LNCaP clone FGC (cell line): ENCODE results near the gene VIPR1.

ENCODE experiments used
- DNase-seq: peaks from one replicate; pipeline ENCODE4 v3.0.0-alpha.2; 2011; ENCODE audit warnings: low read depth
- H3K4me3 ChIP-seq: 2 replicates; pipeline ENCODE4 v1.5.1; 2011; ENCODE audit warnings: mild to moderate bottlenecking, low read depth, low read length, control low read depth
- TF ChIP-seq, protein P1 (sequence below): IDR thresholded peaks from 2 replicates; pipeline ENCODE4 v1.5.1; 2012; ENCODE audit warnings: mild to moderate bottlenecking; ENCODE audit not compliant: control insufficient read depth, insufficient read depth; ENCODE audit errors: extremely low read depth

VIPR1 gene, protein sequence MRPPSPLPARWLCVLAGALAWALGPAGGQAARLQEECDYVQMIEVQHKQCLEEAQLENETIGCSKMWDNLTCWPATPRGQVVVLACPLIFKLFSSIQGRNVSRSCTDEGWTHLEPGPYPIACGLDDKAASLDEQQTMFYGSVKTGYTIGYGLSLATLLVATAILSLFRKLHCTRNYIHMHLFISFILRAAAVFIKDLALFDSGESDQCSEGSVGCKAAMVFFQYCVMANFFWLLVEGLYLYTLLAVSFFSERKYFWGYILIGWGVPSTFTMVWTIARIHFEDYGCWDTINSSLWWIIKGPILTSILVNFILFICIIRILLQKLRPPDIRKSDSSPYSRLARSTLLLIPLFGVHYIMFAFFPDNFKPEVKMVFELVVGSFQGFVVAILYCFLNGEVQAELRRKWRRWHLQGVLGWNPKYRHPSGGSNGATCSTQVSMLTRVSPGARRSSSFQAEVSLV

DNA sequence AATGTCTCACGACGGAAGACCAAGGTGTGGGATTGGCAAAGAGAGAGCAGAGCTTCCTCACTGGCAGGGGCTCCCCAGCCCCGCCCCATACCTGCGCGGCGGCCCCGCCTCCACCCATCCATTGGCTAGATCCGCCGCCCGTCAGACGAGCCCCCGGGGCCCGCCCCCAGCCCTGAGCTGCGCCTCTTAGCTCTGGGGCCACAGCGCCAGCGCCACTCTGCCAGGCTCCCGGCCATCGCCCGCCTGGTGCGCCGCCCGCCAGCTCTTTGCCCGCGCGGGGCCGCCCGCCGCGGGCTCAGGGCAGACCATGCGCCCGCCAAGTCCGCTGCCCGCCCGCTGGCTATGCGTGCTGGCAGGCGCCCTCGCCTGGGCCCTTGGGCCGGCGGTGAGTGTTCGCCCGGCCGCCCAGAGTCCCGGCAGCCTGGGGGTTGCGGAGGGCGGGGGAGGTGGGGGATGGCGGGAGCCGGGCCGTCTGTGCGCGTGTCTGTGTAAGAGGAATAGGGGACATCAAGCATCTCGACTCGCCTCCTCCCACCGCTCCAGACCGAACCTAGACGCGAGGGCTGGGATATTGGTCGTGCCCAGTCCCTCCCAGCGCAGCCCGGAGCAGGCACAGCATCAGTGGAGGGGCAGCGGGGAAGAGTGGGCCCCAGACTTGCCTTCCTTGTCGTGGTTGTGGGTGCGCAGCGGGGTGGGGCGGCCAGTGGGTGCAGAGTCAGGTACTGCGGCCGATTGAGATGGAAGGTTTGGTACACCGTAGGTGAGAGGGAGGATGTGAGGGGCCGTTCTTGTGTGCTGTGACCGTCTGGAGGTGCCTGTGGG, at the start of gene VIPR1:
Gene VIPR1 (plus strand): TSS at position 215 of the 822 bp plus-strand sequence. CDS start 93 bp downstream, at position 308.
- DNase-seq, result peak; percentile 55
- H3K4me3 ChIP-seq, result peak within 1 kb of the TSS; percentile 62
- TF ChIP-seq, protein P1, sequence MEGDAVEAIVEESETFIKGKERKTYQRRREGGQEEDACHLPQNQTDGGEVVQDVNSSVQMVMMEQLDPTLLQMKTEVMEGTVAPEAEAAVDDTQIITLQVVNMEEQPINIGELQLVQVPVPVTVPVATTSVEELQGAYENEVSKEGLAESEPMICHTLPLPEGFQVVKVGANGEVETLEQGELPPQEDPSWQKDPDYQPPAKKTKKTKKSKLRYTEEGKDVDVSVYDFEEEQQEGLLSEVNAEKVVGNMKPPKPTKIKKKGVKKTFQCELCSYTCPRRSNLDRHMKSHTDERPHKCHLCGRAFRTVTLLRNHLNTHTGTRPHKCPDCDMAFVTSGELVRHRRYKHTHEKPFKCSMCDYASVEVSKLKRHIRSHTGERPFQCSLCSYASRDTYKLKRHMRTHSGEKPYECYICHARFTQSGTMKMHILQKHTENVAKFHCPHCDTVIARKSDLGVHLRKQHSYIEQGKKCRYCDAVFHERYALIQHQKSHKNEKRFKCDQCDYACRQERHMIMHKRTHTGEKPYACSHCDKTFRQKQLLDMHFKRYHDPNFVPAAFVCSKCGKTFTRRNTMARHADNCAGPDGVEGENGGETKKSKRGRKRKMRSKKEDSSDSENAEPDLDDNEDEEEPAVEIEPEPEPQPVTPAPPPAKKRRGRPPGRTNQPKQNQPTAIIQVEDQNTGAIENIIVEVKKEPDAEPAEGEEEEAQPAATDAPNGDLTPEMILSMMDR, result no peak

DNA sequence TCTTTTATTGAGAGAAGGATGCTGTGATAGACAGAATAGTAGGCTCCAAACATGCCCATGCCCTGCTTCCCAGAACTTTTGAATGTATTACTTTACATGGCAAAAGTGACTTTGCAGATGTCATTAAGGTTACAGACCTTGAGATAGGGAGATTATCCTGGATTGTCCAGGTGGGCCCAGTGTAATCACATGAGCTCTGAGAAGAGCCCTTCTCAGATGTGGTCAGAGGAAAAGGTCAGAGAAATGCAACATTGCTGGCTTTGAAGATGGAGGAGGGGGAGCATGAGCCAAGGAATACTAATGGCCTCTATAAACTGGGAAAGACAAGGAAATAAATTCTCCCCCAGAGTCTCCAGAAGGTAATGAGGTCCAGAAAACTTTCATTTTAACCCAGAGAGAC, 46.2 kb upstream of the VIPR1 start:
- no peak for DNase-seq
- TF ChIP-seq, protein P1, result no peak
- H3K4me3 ChIP-seq, result no peak overlapping the region

DNA sequence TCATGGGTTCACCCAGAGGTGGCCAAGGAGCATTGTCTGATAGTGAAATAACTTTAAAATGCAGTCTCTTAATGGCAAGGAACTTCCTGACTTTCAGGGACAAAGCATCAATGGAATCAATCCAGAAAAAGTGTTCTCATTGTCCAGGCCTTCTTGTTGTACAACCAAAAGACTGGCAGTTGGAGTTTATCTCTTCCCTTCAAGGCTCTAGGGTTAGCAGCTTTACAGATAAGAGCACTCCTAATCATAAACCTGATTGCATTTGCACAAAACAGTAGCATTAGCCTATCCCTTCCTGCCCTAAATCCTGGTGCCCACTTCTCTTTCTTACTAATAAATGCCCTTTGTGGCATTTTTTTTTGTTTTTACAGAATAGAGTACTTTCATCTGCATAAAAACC, 43.3 kb upstream of the VIPR1 start:
- no peak for DNase-seq

DNA sequence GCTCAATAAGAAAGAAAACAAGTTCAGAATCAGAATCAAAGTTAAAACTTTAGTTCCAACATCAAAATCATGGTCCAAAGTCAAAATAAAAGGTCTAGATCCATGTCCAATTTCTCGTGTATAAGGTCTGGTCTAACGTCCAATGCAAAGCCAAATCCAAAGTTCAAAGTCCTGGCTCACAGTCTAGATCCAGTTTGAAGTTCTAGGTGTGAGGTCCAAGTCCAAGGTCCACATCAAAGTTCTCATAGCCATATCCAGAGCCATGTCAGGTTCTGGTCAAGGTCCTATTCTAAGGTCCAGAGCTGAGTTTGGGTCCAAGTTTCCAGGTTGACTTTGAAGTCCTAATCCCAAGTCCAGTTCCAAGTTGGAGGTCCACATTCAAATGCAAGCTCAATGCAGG, 40.7 kb upstream of the VIPR1 start:
- H3K4me3 ChIP-seq, result no peak overlapping the region
- DNase-seq, result no peak
- TF ChIP-seq, protein P1, result no peak

More for the DNA sequence above, 43.3 kb upstream of the VIPR1 start:
- TF ChIP-seq, protein P1, result no peak
- no peak overlapping the region for H3K4me3 ChIP-seq

DNA sequence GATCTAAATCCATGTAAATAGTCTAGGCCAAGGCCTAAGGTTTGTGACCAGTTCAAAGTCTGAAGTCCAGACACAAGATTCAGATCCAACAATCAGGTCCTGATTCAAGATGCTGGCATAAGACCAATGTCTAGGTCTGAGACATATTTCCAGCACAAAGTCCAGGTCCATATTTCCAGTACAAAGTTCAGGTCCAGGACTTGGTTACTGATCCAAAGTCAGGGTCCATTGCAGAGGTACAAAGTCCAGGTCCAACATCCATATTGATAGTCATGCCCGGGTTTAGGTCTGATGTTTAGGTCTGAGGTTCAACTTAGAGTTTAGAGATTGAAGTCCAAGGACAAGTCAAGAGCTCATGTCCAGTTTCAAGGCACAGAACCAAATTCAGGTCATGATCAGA, 39.4 kb upstream of the VIPR1 start:
- TF ChIP-seq, protein P1, result no peak
- no peak overlapping the region for H3K4me3 ChIP-seq
- DNase-seq, result no peak

DNA sequence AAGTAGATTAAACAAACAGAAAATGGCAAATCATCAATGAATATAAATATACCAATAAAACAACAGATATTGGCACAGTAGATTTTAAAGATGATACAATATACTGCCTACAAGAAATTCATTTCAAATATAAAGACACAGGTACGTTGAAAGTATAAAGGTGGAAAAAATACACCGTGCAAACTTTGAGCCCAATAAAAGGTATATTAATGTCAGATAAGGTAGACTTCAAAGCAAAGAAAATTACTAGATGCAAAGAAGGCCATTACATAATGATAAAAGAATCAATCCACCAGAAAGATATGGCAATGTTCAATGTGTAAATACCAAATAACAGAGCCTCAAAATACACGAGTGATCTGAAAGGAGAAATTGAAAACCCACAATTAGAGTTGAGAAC, 34.3 kb upstream of the VIPR1 start:
- H3K4me3 ChIP-seq, result no peak overlapping the region
- no peak for DNase-seq
- TF ChIP-seq, protein P1, result no peak
